Ectodermal cell (in vitro differentiated cells): ENCODE results near the gene TRABD2A.
"Not testable (repeated sequence)": the region's sequence is repeated elsewhere in the genome, so short reads cannot be mapped to it uniquely, and the experiment has no call there.

Source experiments
- H3K27ac ChIP-seq: 2 replicates; pipeline ENCODE4 v1.7.0; 2013; ENCODE audit warnings: mild to moderate bottlenecking, low read depth, low read length; ENCODE audit not compliant: insufficient read depth, poor library complexity, severe bottlenecking
- H3K27me3 ChIP-seq: 2 replicates; pipeline ENCODE4 v1.7.0; 2013; ENCODE audit warnings: mild to moderate bottlenecking, low read length; ENCODE audit not compliant: insufficient read depth, control insufficient read depth, poor library complexity, severe bottlenecking
- H3K36me3 ChIP-seq: one replicate; pipeline ENCODE4 v1.7.0; 2013; ENCODE audit warnings: low read length; ENCODE audit not compliant: control insufficient read depth, insufficient read depth
- H3K4me1 ChIP-seq: one replicate; pipeline ENCODE4 v1.7.0; 2013; ENCODE audit warnings: low read length; ENCODE audit not compliant: control insufficient read depth, insufficient read depth
- H3K4me3 ChIP-seq: 2 replicates; pipeline ENCODE4 v1.7.0; 2013; ENCODE audit warnings: low read depth, low read length, control low read depth; ENCODE audit not compliant: insufficient read depth
- H3K9me3 ChIP-seq: 2 replicates; pipeline ENCODE4 v1.7.0; 2013; ENCODE audit warnings: mild to moderate bottlenecking, low read length, moderate library complexity; ENCODE audit not compliant: control insufficient read depth
- WGBS, 2 experiments: methylation state at CpG; one replicate each; pipeline ENCODE4 v1.1.7; 2013; ENCODE audit warnings: missing lambda C conversion rate in 2 of 2; 5-methylcytosine and 5-hydroxymethylcytosine counted together

The TRABD2A gene

DNA sequence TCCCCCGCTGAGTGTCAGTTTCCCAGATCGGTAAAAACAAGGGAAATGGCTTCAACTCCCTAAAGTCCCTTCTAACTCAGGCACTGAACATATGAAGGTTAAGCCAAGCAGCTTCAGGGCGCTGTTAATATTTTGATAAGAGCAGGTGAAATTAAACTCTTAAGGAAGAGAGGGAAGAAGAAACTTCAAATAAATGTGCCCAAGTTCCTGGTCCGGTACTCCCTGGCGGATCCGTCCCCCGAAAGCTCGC is 564 bp downstream of the TRABD2A start:
- peak overlapping the region; percentile 30 for H3K4me3 ChIP-seq
- no peaks in the 10 kb centered on the region for H3K9me3 ChIP-seq
- no peaks in the 10 kb centered on the region for H3K4me1 ChIP-seq
- WGBS, 2 experiments, result 1% methylated on average over 8 of the region's 8 CpGs
- H3K27ac ChIP-seq, result no peak overlapping the region
- H3K27me3 ChIP-seq, result peaks cover 74% of the 10 kb centered on the region
- no peaks in the 10 kb centered on the region for H3K36me3 ChIP-seq

DNA sequence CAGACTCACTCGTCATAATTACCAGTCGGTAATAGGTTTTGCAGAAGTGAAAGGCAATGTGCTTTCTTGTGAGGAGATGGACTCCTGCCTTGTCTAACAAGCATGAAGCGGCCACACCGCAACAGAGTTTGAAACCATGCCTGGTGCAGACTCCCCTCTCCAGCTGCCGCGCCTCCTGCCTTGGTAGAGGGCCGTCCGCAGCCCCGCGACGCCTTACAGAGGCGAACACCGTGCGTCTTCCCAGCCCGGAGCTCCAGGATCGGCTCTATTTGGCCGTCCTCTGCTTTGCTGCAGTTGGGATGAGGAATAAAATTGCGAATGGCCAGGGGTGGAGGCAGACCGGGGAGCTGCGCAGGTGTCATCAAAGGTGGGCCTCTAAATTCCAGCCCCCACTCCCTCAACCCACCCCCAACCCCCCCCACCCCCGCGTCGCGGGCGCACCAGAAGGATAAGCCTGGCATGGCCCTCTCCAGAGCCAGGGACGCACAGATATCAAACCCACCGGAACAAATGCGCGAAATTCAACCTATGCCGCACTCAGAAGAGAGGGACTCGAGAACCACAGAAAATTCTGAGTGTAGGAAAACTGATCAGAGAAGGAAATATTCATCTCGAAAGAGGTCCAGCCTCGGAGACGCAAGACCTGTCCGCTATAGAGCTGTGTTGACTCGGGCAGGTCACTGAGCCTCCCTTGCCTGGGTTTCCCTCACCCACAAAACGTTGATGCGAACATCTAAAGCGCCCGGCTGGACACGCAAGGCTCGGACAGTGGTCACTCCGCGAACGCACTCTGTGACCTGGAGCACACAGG is 1.1 kb downstream of the TRABD2A start:
- Histone ChIP-seq H3K4me3 (peak overlapping the region; percentile 30), H3K4me1 (no peaks in the 10 kb centered on the region), H3K27me3 (peaks cover 74% of the 10 kb centered on the region), H3K36me3 (no peaks in the 10 kb centered on the region), H3K27ac (no peak overlapping the region), H3K9me3 (no peaks in the 10 kb centered on the region)
- 4 to 5% methylated on average over 40 to 45 of the region's 45 CpGs for WGBS, 2 experiments

DNA sequence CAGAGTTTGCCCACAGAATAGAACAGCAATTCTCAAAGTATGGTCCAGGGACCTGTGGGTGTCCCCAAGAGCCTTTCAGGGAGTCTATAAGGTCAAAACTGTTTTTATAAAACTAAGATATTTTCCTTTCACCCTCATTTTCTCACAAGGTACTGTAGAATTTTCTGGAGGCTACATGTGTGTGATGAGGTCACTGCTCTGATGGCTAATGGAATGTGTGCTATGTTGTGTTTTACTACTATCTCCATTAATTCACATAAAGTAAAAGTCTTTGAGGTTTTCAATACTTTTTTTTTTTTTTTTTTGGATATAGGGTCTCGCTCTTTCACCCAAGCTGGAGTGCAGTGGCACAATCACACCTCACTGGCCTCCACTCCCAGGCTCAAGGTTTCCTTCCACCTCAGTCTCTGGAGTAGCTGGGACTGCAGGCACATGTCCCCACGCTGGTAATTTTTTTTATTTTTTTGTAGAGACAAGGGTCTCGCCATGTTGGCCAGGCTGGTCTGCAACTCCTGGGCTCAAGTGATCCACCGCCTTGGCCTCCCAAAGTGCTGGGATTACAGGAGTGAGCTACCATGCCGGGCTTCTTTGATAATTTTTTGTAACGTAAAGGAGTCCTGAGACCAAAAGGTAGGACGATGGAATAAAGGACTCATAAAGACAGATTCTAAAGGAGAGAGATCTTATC is 1.8 kb downstream of the TRABD2A start:
- H3K27ac ChIP-seq, result no peak overlapping the region
- H3K4me1 ChIP-seq, result no peaks in the 10 kb centered on the region
- H3K4me3 ChIP-seq, result no peak overlapping the region
- peaks cover 2% of the 10 kb centered on the region for H3K9me3 ChIP-seq
- WGBS, 2 experiments, result 69 to 73% methylated on average over 7 of the region's 7 CpGs
- peaks cover 74% of the 10 kb centered on the region for H3K27me3 ChIP-seq
- no peaks in the 10 kb centered on the region for H3K36me3 ChIP-seq

DNA sequence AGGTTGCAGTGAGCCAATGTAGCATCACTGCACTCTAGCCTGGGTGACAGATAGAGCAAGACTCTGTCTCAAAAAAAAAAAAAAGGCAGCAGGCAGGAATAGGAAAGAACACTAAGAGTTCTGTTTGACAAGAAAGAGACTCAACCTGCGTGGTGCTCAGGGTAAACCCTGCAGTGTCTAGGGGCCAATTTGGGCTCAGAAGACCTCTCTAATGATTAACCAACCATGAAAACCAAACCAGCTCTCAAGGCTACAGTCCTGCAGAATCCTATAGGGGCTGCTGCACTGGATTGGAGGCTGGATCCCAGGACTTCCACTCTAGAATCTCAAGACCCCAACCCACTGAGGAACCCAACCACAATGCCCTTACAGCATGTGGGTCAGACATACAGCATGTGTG is 2.4 kb downstream of the TRABD2A start:
- H3K4me3 ChIP-seq, result no peak overlapping the region
- WGBS, 2 experiments, result 86 to 96% methylated on average over 1 of the region's 1 CpG
- peaks cover 2% of the 10 kb centered on the region for H3K9me3 ChIP-seq
- no peaks in the 10 kb centered on the region for H3K36me3 ChIP-seq
- no peak overlapping the region for H3K27ac ChIP-seq
- H3K27me3 ChIP-seq, result peaks cover 68% of the 10 kb centered on the region
- no peaks in the 10 kb centered on the region for H3K4me1 ChIP-seq

DNA sequence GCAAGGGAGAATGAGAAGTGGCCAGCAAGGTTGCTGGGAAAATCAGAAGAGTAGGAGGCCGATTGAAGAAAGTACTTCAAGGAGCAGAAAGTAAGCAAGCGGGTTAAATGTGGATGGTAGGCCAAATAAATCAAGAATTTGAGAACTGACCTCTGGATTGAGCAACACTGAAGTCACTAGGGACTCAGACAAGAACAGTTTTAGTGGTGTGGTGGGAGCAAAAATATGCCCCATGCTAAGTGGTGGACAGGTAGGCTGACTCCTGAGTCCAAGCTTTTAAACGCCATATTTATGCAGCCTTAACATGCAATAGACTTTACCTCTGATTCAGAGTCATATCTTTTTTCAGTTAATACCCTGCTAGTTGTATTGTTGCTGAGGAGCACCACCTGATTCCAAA is 4.5 kb downstream of the TRABD2A start:
- Histone ChIP-seq H3K27ac (no peak overlapping the region), H3K9me3 (peaks cover 2% of the 10 kb centered on the region), H3K4me3 (no peak overlapping the region), H3K36me3 (no peaks in the 10 kb centered on the region), H3K27me3 (peaks cover 47% of the 10 kb centered on the region), H3K4me1 (no peaks in the 10 kb centered on the region)
- 92 to 94% methylated on average over 3 of the region's 3 CpGs for WGBS, 2 experiments

DNA sequence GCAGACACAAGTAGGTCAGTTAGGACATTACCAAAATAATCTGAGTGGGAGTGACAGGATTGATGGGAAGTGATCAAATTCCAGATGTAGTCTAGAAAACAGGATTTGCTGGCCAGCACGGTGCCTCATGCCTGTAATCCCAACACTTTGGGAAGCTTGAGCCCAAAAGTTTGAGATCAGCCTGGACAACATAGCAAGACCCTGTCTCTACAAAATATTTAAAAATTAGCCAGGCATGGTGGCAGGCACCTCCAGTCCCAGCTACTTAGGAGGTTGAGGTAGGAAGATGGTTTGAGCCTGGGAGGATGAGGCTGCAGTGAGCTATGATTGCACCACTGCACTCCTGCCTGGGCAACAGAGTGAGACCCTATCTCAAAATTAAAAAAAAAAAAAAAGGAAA is 5.3 kb downstream of the TRABD2A start:
- H3K27ac ChIP-seq, H3K4me1 ChIP-seq, H3K4me3 ChIP-seq, H3K9me3 ChIP-seq, H3K36me3 ChIP-seq: not testable (repeated sequence)
- H3K27me3 ChIP-seq, result peaks cover 40% of the 10 kb centered on the region
- 85 to 87% methylated on average over 1 of the region's 1 CpG for WGBS, 2 experiments

DNA sequence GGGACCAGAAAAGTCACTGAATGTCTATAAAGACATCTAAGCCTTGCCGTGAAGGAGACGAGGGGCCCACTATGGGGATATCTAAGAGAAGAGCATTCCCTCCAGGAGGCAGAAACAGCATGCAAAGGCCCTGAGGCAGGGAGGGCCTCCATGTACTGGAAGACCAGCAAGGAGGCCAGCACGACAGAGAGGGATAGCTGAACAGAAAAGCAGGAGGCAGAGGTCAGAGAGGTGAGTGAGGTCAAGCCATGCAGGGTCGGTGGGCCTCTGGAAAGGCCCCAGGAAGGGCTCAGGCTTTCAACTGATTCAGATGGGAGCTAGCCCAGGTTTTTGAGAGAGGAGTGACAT is 5.7 kb downstream of the TRABD2A start:
- H3K27ac ChIP-seq, result no peak overlapping the region
- 83 to 86% methylated on average over 4 of the region's 4 CpGs for WGBS, 2 experiments
- peaks cover 2% of the 10 kb centered on the region for H3K9me3 ChIP-seq
- no peaks in the 10 kb centered on the region for H3K4me1 ChIP-seq
- no peak overlapping the region for H3K4me3 ChIP-seq
- H3K36me3 ChIP-seq, result no peaks in the 10 kb centered on the region
- H3K27me3 ChIP-seq, result peaks cover 35% of the 10 kb centered on the region

DNA sequence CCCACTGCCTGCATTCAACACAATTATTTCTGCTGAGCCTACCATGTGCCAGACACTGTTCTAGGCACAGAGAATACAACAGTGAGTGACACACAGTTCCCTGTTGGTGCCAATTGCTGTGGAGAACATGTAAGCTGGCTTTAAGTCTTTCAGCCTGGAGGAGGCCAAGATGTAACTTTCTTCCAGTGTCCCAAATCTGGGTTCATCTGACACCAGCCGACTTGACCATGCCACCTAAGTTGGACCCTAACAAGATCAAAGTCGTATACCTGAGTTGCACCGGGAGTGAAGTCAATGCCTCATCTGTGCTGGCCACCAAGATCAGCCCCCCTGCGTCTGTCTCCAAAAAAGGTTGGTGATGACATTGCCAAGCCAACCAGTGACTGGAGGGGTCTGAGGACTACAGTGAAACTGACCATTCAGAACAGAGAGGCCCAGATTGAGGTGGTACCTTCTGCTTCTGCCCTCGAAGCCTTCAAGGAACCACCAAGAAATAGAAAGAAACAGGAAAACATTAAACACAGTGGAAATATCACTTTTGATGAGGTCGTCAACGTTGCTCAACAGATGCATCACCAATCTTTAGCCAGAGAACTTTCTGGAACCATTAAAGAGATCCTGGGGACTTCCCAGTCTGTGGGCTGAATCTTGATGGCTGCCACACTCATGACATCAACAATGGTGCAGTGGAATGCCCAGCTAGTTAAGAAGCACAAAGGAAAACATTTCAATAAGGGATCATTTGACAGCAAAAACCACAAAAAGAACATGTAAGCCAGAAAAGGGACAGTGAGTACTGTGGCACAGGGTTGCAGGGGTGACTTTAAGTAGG is 6.3 kb downstream of the TRABD2A start:
- Histone ChIP-seq H3K4me1 (no peaks in the 10 kb centered on the region), H3K4me3 (no peak overlapping the region), H3K9me3 (peaks cover 2% of the 10 kb centered on the region), H3K27ac (no peak overlapping the region), H3K27me3 (peaks cover 30% of the 10 kb centered on the region), H3K36me3 (no peaks in the 10 kb centered on the region)
- WGBS, 2 experiments, result 93 to 95% methylated on average over 7 of the region's 7 CpGs

DNA sequence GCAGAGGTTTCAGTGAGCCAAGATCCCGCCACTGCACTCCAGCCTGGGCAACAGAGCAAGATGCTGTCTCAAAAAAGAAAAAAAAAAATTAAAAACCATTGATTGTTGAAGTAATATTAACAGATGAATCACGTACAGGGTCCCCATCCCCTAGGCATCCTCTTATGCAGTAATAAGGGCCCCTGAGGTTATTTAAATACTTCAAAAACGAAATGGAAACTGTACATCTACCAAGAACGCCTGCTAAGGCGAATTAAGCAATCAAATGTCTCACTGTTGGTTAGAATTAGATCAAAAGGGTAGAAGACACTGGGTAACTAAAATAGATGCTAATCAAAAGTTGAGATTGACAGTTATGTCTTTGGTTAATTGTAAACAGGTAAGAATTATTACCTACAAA is 7.5 kb downstream of the TRABD2A start:
- no peak overlapping the region for H3K27ac ChIP-seq
- peaks cover 17% of the 10 kb centered on the region for H3K27me3 ChIP-seq
- no peak overlapping the region for H3K4me3 ChIP-seq
- H3K9me3 ChIP-seq, result peaks cover 2% of the 10 kb centered on the region
- H3K36me3 ChIP-seq, result no peaks in the 10 kb centered on the region
- WGBS, 2 experiments, result 94 to 95% methylated on average over 5 of the region's 5 CpGs
- no peaks in the 10 kb centered on the region for H3K4me1 ChIP-seq

DNA sequence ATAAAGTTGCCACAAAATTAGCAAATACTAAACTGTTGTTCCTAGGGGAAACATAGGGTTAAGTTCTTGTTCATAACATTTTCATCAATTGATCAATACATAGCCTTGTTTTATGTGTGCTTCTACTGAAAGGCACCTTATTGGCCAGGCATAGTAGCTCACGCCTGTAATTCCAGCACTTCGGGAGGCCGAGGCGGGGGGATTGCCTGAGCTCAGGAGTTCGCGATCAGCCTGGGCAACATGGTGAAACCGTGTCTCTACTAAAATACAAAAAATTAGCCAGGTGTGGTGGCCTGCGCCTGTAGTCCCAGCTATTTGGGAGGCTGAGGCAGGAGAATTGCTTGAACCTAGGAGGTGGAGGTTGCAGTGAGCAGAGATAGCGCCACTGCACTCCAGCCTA is 8.2 kb downstream of the TRABD2A start:
- WGBS, 2 experiments, result 89 to 93% methylated on average over 9 of the region's 9 CpGs
- not testable (repeated sequence) for H3K9me3 ChIP-seq, H3K36me3 ChIP-seq, H3K27ac ChIP-seq, H3K4me3 ChIP-seq, H3K4me1 ChIP-seq
- peaks cover 10% of the 10 kb centered on the region for H3K27me3 ChIP-seq
